B cell (primary cell): ENCODE data around the gene EPS8L3.
"Not testable (repeated sequence)": the region's sequence is repeated elsewhere in the genome, so short reads cannot be mapped to it uniquely, and the experiment has no call there.

Source experiments
- CTCF ChIP-seq: fragments of 200-600 bp; IDR thresholded peaks from one replicate; pipeline ENCODE4 v1.8.0; 2022; ENCODE audit warnings: antibody characterized with exemption, mild to moderate bottlenecking
- EZH2 ChIP-seq: IDR thresholded peaks from 2 replicates; pipeline ENCODE4 v1.6.1; 2012; ENCODE audit warnings: borderline replicate concordance, low read depth, mild to moderate bottlenecking, moderate library complexity, low read length; ENCODE audit not compliant: insufficient read depth, poor library complexity, severe bottlenecking

GRCh38 chr1:109756325-109756724, 7.4 kb downstream of the EPS8L3 start:
- not testable (repeated sequence) for TF ChIP-seq EZH2, CTCF
